ENCODE results near the gene ISM1.

ISM1 gene

GRCh38 chr20:13220194-13220903 is 725 bp upstream of the ISM1 start:
- Histone ChIP-seq H3K27me3 (ENCODE audit: insufficient read depth, low read length, poor library complexity) (no peaks in the 10 kb centered on the region), H4K20me1 (ENCODE audit: insufficient read depth, low read length) (no peaks in the 10 kb centered on the region), H3K4me2 (ENCODE audit: insufficient read depth, low read length) (peak overlapping the region; percentile 89), H3K27ac (ENCODE audit: low read length) (peak overlapping the region; percentile 52), H2AFZ (ENCODE audit: low read depth, low read length) (peak overlapping the region; percentile 78), H3K9ac (ENCODE audit: low read depth, low read length) (peak overlapping the region; percentile 67), H3K9me3 (ENCODE audit: insufficient read depth, low read length, severe bottlenecking) (no peaks in the 10 kb centered on the region), H3K4me3 (ENCODE audit: low read depth in 1 of 2, low read length in 2 of 2) (peak overlapping the region; percentile 56 to 69; a peak in 3 of 4 replicates), H3K4me1 (ENCODE audit: insufficient read depth, low read length) (peaks cover 40% of the 10 kb centered on the region), H3K79me2 (ENCODE audit: insufficient read depth, low read length) (peaks cover 17% of the 10 kb centered on the region), H3K36me3 (ENCODE audit: insufficient read depth, low read length) (no peaks in the 10 kb centered on the region; the same call in 1 of the 2 replicates)
- ATAC-seq (ENCODE audit: insufficient read depth, low read depth): peak; percentile 18
- peak; percentile 42 for DNase-seq
- TF ChIP-seq EZH2 (IDR thresholded peaks at IDR 0.05; ENCODE audit: borderline replicate concordance, low read depth, low read length, severe bottlenecking): no peak
- no peak for TF ChIP-seq CTCF (IDR thresholded peaks at IDR 0.05; ENCODE audit: borderline replicate concordance, extremely low read depth, low read length, poor library complexity, severe bottlenecking)

- no peaks in the 10 kb centered on the region for H4K20me1 ChIP-seq (ENCODE audit: insufficient read depth, low read length)
- ATAC-seq (ENCODE audit: insufficient read depth, low read depth) (no peak), DNase-seq (no peak)
- peaks cover 39% of the 10 kb centered on the region for H3K4me1 ChIP-seq (ENCODE audit: insufficient read depth, low read length)
- H3K4me3 ChIP-seq (ENCODE audit: low read depth in 1 of 2, low read length in 2 of 2): peak overlapping the region; percentile 56 to 69; a peak in 3 of 4 replicates
- H2AFZ ChIP-seq (ENCODE audit: low read depth, low read length): peak overlapping the region; percentile 78
- TF ChIP-seq CTCF (IDR thresholded peaks at IDR 0.05; ENCODE audit: borderline replicate concordance, extremely low read depth, low read length, poor library complexity, severe bottlenecking): no peak
- TF ChIP-seq EZH2 (IDR thresholded peaks at IDR 0.05; ENCODE audit: borderline replicate concordance, low read depth, low read length, severe bottlenecking): no peak
- peak overlapping the region; percentile 89 for H3K4me2 ChIP-seq (ENCODE audit: insufficient read depth, low read length)
- H3K9ac ChIP-seq (ENCODE audit: low read depth, low read length): peak overlapping the region; percentile 67
- no peaks in the 10 kb centered on the region for H3K27me3 ChIP-seq (ENCODE audit: insufficient read depth, low read length, poor library complexity)
- no peaks in the 10 kb centered on the region; the same call in 1 of the 2 replicates for H3K36me3 ChIP-seq (ENCODE audit: insufficient read depth, low read length)
- no peaks in the 10 kb centered on the region for H3K9me3 ChIP-seq (ENCODE audit: insufficient read depth, low read length, severe bottlenecking)
- H3K27ac ChIP-seq (ENCODE audit: low read length): no peak overlapping the region; the same call in 1 of the 2 replicates
- H3K79me2 ChIP-seq (ENCODE audit: insufficient read depth, low read length): peaks cover 17% of the 10 kb centered on the region
These were observed 219 bp downstream of the ISM1 start for GRCh38 chr20:13221313-13221672.

GRCh38 chr20:13221673-13222318 is 722 bp downstream of the ISM1 start:
- ATAC-seq (ENCODE audit: insufficient read depth, low read depth): peak; percentile 83
- Histone ChIP-seq H3K27ac (ENCODE audit: low read length) (peak overlapping the region; percentile 43), H2AFZ (ENCODE audit: low read depth, low read length) (peak overlapping the region; percentile 70)

More at GRCh38 chr20:13221673-13222318, 722 bp downstream of the ISM1 start:
- Histone ChIP-seq H3K4me1 (ENCODE audit: insufficient read depth, low read length) (peaks cover 35% of the 10 kb centered on the region), H3K79me2 (ENCODE audit: insufficient read depth, low read length) (peaks cover 17% of the 10 kb centered on the region), H3K36me3 (ENCODE audit: insufficient read depth, low read length) (no peaks in the 10 kb centered on the region; the same call in 1 of the 2 replicates), H3K4me2 (ENCODE audit: insufficient read depth, low read length) (peak overlapping the region; percentile 89), H4K20me1 (ENCODE audit: insufficient read depth, low read length) (no peaks in the 10 kb centered on the region), H3K9me3 (ENCODE audit: insufficient read depth, low read length, severe bottlenecking) (no peaks in the 10 kb centered on the region), H3K9ac (ENCODE audit: low read depth, low read length) (peak overlapping the region; percentile 67), H3K27me3 (ENCODE audit: insufficient read depth, low read length, poor library complexity) (no peaks in the 10 kb centered on the region), H3K4me3 (ENCODE audit: low read depth in 1 of 2, low read length in 2 of 2) (peak overlapping the region; percentile 33 to 69; a peak in 3 of 4 replicates)
- DNase-seq: peak; percentile 79
- TF ChIP-seq EZH2 (IDR thresholded peaks at IDR 0.05; ENCODE audit: borderline replicate concordance, low read depth, low read length, severe bottlenecking): no peak
- TF ChIP-seq CTCF (IDR thresholded peaks at IDR 0.05; ENCODE audit: borderline replicate concordance, extremely low read depth, low read length, poor library complexity, severe bottlenecking): peak; percentile 23
